ENCODE data around the gene KIF17.

The KIF17 gene

DNA sequence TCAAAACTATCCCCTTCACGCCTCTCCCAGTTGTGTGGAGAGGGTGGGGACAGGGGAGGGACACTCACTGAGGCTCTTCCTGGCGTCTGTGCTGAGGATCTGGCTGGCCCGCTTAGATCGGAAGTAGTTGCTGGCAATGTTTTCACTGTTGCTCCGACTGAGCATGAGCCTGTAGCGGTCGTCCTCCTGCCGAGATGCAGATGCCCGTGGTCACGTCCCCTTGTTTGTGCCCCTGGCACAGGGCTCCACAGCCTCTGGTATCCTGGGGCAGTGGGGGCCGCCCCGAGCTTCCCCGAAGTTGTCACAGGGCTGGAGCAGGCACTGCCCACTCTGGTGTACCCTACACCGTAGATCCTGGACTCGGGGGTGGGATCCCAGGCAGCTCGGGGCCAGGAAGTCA, 51.7 kb downstream of the KIF17 start:
- TF ChIP-seq, protein P1, sequence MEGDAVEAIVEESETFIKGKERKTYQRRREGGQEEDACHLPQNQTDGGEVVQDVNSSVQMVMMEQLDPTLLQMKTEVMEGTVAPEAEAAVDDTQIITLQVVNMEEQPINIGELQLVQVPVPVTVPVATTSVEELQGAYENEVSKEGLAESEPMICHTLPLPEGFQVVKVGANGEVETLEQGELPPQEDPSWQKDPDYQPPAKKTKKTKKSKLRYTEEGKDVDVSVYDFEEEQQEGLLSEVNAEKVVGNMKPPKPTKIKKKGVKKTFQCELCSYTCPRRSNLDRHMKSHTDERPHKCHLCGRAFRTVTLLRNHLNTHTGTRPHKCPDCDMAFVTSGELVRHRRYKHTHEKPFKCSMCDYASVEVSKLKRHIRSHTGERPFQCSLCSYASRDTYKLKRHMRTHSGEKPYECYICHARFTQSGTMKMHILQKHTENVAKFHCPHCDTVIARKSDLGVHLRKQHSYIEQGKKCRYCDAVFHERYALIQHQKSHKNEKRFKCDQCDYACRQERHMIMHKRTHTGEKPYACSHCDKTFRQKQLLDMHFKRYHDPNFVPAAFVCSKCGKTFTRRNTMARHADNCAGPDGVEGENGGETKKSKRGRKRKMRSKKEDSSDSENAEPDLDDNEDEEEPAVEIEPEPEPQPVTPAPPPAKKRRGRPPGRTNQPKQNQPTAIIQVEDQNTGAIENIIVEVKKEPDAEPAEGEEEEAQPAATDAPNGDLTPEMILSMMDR (IDR thresholded peaks at IDR 0.05), result no peak
- Histone ChIP-seq H3K4me1 (peaks cover 0 to 9% (median 4%) of the 10 kb centered on the region in 4 donors), H3K4me3 (no peak overlapping the region), H3K27me3 (no peaks in the 10 kb centered on the region), H3K9me3 (no peaks in the 10 kb centered on the region), H3K36me3 (no peaks in the 10 kb centered on the region), H3K27ac (no peak overlapping the region)
- no peak for DNase-seq
- intact Hi-C loops (cut with DNase I; ENCODE audit: low total_unique reads), result no loop called here

DNA sequence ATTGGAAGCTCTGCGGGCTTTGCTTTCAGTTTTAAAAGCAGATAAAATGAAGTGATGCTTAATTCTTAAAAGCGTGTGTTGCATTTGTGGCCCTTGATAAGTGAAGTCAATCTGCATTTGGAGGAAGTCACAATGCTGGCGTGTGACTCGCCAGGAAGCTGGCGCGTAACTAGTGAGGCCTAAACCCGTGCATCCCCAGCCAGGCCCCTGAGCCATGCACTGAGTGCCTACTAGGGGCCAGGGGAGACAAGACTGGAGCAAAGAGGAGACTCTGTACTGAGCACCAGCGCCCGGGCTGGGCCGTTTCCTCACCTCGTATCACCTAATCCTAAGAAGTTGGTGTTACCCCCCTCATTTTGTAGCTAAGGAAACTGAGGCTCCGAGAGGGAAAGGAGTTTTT, 52.1 kb downstream of the KIF17 start:
- no peaks in the 10 kb centered on the region for H3K27me3 ChIP-seq
- no peak overlapping the region for H3K27ac ChIP-seq
- no peak overlapping the region for H3K4me3 ChIP-seq
- peaks cover 0 to 9% (median 4%) of the 10 kb centered on the region in 4 donors for H3K4me1 ChIP-seq
- intact Hi-C loops (cut with DNase I; ENCODE audit: low total_unique reads), result no loop called here
- no peaks in the 10 kb centered on the region for H3K36me3 ChIP-seq
- TF ChIP-seq, protein P1 (IDR thresholded peaks at IDR 0.05), result no peak
- no peaks in the 10 kb centered on the region for H3K9me3 ChIP-seq
- DNase-seq, result no peak

DNA sequence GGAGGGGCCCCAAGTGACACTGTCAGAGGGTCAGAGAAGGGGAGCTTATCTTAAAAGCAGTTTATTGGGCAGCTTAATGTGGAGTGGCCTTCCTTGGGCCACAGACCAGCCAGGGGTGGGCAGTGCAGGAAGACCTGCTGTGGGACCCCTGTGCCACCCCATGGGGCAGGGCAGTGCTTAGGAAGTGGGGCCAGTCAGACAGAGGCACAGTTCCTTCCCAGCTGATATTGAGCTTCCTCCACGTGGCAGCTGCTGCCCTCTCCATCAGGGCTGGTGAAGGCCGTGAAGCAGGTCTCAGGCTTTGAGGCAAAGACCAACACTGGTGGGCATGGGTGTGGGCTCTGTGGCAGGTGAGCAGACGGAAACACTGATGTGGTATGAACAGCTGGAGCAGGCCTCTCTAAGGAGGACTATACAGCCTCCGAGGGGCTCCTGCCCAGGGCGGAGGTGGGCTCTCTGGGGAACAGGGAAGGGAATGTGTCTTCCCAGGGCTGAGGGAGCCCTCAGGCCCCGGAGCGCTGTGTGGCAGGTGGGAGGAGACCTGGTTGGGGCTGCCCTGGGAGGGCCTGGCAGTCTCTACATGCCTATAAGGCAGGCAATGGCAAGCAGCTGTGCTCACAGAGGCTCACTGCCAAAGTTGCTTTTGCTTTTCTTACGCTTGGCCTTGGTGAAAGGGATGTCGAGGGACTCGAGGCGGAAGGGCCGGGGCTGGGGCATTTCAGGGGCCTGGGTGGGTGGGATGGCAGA, 53.7 kb downstream of the KIF17 start:
- intact Hi-C loops (cut with DNase I; ENCODE audit: low total_unique reads), result no loop called here
- no peaks in the 10 kb centered on the region for H3K9me3 ChIP-seq
- DNase-seq, result no peak
- peaks cover 0 to 24% (median 17%) of the 10 kb centered on the region in 4 donors for H3K4me1 ChIP-seq
- H3K27ac ChIP-seq, result no peak overlapping the region
- TF ChIP-seq, protein P1 (IDR thresholded peaks at IDR 0.05), result no peak
- no peaks in the 10 kb centered on the region for H3K36me3 ChIP-seq
- H3K27me3 ChIP-seq, result no peaks in the 10 kb centered on the region
- H3K4me3 ChIP-seq, result no peak overlapping the region

DNA sequence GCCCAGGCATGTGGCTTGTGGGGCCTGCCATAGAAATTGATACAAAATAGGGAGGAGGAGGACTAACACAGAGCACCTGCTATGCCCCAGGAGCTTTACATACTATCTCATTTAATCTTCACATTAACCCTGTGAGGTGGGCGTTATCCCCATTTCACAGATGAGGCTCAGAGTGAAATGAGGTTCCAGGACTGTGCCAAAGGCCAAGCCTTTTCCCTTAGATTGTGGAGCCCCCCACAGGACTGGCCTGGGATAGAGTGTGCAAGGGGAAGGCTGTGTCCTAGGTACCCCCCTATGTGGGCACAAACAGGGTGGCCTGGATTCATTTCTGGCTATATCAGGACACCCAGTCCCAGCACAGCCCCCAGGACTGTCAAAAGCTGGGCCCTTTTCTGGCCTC, 54.4 kb downstream of the KIF17 start:
- no peak for DNase-seq
- Histone ChIP-seq H3K27me3 (no peaks in the 10 kb centered on the region), H3K9me3 (no peaks in the 10 kb centered on the region), H3K4me1 (peaks cover 0 to 31% (median 17%) of the 10 kb centered on the region in 4 donors), H3K27ac (no peak overlapping the region), H3K36me3 (peaks cover 0 to 2% (median 1%) of the 10 kb centered on the region in 3 donors), H3K4me3 (no peak overlapping the region)
- TF ChIP-seq, protein P1 (IDR thresholded peaks at IDR 0.05), result no peak
- intact Hi-C loops (cut with DNase I; ENCODE audit: low total_unique reads), result no loop called here

DNA sequence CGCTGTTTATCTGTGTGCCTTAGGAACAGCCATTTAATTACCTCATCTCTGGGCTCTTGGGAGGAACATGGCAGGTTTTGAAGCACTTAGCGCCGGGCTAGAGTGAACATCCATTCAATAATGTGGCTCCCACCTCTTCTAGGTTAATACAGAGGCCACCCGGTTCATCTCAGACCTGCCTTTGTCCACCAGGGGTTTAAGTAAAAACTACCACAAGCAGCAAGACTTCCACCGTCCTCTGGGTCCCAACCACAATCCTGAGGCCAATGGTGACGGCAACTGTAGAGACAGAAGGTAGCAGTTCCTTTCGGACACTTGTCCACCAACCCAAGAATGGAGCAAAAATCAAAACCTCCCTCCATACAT, 55.7 kb downstream of the KIF17 start:
- Histone ChIP-seq H3K4me3 (peak overlapping the region; percentile 97 to 99), H3K36me3 (peaks cover 5 to 15% (median 7%) of the 10 kb centered on the region in 3 donors), H3K9me3 (no peaks in the 10 kb centered on the region), H3K4me1 (peaks cover 0 to 32% (median 17%) of the 10 kb centered on the region in 4 donors), H3K27me3 (no peaks in the 10 kb centered on the region), H3K27ac (peak overlapping the region; percentile 79 to 88)
- intact Hi-C loops (cut with DNase I; ENCODE audit: low total_unique reads), result no loop called here
- DNase-seq, result no peak
- TF ChIP-seq, protein P1 (IDR thresholded peaks at IDR 0.05), result no peak

Data from tibial artery (tissue), 4 donors.